ENCODE results near the gene WWC2.

The WWC2 gene

GRCh38 chr4:183072176-183072575 lies 26.9 kb upstream of the WWC2 start:
- Histone ChIP-seq H3K27ac (ENCODE audit: low read depth, low read length) (no peak overlapping the region), H3K36me3 (ENCODE audit: low read length) (no peaks in the 10 kb centered on the region), H3K79me2 (ENCODE audit: insufficient read depth, low read length) (no peaks in the 10 kb centered on the region), H3K4me2 (ENCODE audit: low read depth, low read length, poor library complexity, severe bottlenecking) (no peak overlapping the region), H3K9ac (ENCODE audit: low read length) (no peak overlapping the region), H4K20me1 (ENCODE audit: low read depth, low read length) (no peaks in the 10 kb centered on the region), H3F3A (ENCODE audit: insufficient read depth) (no peaks in the 10 kb centered on the region), H3K4me3 (ENCODE audit: insufficient read depth, low read length, poor library complexity, severe bottlenecking) (no peak overlapping the region), H2AFZ (ENCODE audit: low read depth, low read length, severe bottlenecking) (no peak overlapping the region), H3K9me2 (replicated peaks; ENCODE audit: insufficient read depth, low read length) (no peaks in the 10 kb centered on the region), H3K27me3 (ENCODE audit: low read length) (no peaks in the 10 kb centered on the region), H3K9me3 (ENCODE audit: insufficient read depth, low read length) (no peaks in the 10 kb centered on the region)
- TF ChIP-seq CTCF (IDR thresholded peaks at IDR 0.05; ENCODE audit: insufficient read depth, low read length, poor library complexity, severe bottlenecking) (no peak), EZH2phosphoT487 (conservative IDR thresholded peaks at IDR 0.05; ENCODE audit: low read length) (no peak)

GRCh38 chr4:183073838-183074145 lies 25.3 kb upstream of the WWC2 start:
- Histone ChIP-seq H3K36me3 (ENCODE audit: low read length) (no peaks in the 10 kb centered on the region), H3K9me3 (ENCODE audit: insufficient read depth, low read length) (no peaks in the 10 kb centered on the region), H3K27me3 (ENCODE audit: low read length) (no peaks in the 10 kb centered on the region), H3K9ac (ENCODE audit: low read length) (no peak overlapping the region), H3K9me2 (replicated peaks; ENCODE audit: insufficient read depth, low read length) (no peaks in the 10 kb centered on the region), H3F3A (ENCODE audit: insufficient read depth) (no peaks in the 10 kb centered on the region), H3K4me3 (ENCODE audit: insufficient read depth, low read length, poor library complexity, severe bottlenecking) (no peak overlapping the region), H2AFZ (ENCODE audit: low read depth, low read length, severe bottlenecking) (no peak overlapping the region), H3K79me2 (ENCODE audit: insufficient read depth, low read length) (no peaks in the 10 kb centered on the region), H3K4me2 (ENCODE audit: low read depth, low read length, poor library complexity, severe bottlenecking) (no peak overlapping the region), H4K20me1 (ENCODE audit: low read depth, low read length) (no peaks in the 10 kb centered on the region), H3K27ac (ENCODE audit: low read depth, low read length) (no peak overlapping the region)
- TF ChIP-seq CTCF (IDR thresholded peaks at IDR 0.05; ENCODE audit: insufficient read depth, low read length, poor library complexity, severe bottlenecking) (no peak), EZH2phosphoT487 (conservative IDR thresholded peaks at IDR 0.05; ENCODE audit: low read length) (no peak)

- H3K4me3 ChIP-seq (ENCODE audit: insufficient read depth, low read length, poor library complexity, severe bottlenecking) = no peak overlapping the region
- no peak overlapping the region for H3K9ac ChIP-seq (ENCODE audit: low read length)
- no peaks in the 10 kb centered on the region for H3F3A ChIP-seq (ENCODE audit: insufficient read depth)
- no peaks in the 10 kb centered on the region for H3K79me2 ChIP-seq (ENCODE audit: insufficient read depth, low read length)
- TF ChIP-seq EZH2phosphoT487 (conservative IDR thresholded peaks at IDR 0.05; ENCODE audit: low read length) = no peak
- TF ChIP-seq CTCF (IDR thresholded peaks at IDR 0.05; ENCODE audit: insufficient read depth, low read length, poor library complexity, severe bottlenecking) = no peak
- no peak overlapping the region for H3K27ac ChIP-seq (ENCODE audit: low read depth, low read length)
- no peaks in the 10 kb centered on the region for H3K9me3 ChIP-seq (ENCODE audit: insufficient read depth, low read length)
- no peaks in the 10 kb centered on the region for H4K20me1 ChIP-seq (ENCODE audit: low read depth, low read length)
- no peaks in the 10 kb centered on the region for H3K36me3 ChIP-seq (ENCODE audit: low read length)
- no peaks in the 10 kb centered on the region for H3K27me3 ChIP-seq (ENCODE audit: low read length)
- H2AFZ ChIP-seq (ENCODE audit: low read depth, low read length, severe bottlenecking) = no peak overlapping the region
- H3K9me2 ChIP-seq (replicated peaks; ENCODE audit: insufficient read depth, low read length) = no peaks in the 10 kb centered on the region
- no peak overlapping the region for H3K4me2 ChIP-seq (ENCODE audit: low read depth, low read length, poor library complexity, severe bottlenecking)
Measured at GRCh38 chr4:183074288-183074990, 24.6 kb upstream of the WWC2 start.
